Measurements from ENCODE around the gene FKBP15. TPM values are rescaled to one million over a fixed set of nuclear protein-coding genes. Genes with fewer than 3 reads are reported as not detected.
"Not testable (repeated sequence)": the region's sequence is repeated elsewhere in the genome, so short reads cannot be mapped to it uniquely, and the experiment has no call there.

Gene FKBP15
- total RNA-seq, 1 donor from 2014 or later = 26.4 TPM

GRCh38 chr9:113238202-113238858 is 17.3 kb upstream of the FKBP15 start:
- no peak overlapping the region for H3K4me3 ChIP-seq (ENCODE audit: insufficient read depth, low read depth, low read length)
- Mint-ChIP-seq H3K36me3 (ENCODE audit: low read depth, unreplicated experiment) (no peaks in the 10 kb centered on the region), H3K27ac (ENCODE audit: unreplicated experiment) (no peak overlapping the region)

GRCh38 chr9:113237026-113237425 is 15.9 kb upstream of the FKBP15 start:
- no peak overlapping the region for H3K4me3 ChIP-seq (ENCODE audit: insufficient read depth, low read depth, low read length)

More at GRCh38 chr9:113238202-113238858, 17.3 kb upstream of the FKBP15 start:
- FAIRE-seq = no peak
- Histone ChIP-seq H3K79me2 (ENCODE audit: insufficient read depth, low read length) (peaks cover 8% of the 10 kb centered on the region), H4K20me1 (ENCODE audit: insufficient read depth, low read length) (peaks cover 22% of the 10 kb centered on the region), H3K9me3 (ENCODE audit: insufficient read depth, low read depth, low read length) (no peaks in the 10 kb centered on the region), H2AFZ (ENCODE audit: low read depth, low read length) (no peak overlapping the region), H3K4me2 (ENCODE audit: low read length) (no peak overlapping the region), H3K9ac (ENCODE audit: low read length) (no peak overlapping the region), H3K27ac (ENCODE audit: low read depth, low read length) (no peak overlapping the region), H3K4me1 (ENCODE audit: insufficient read depth, low read length) (no peaks in the 10 kb centered on the region), H3K27me3 (ENCODE audit: insufficient read depth, low read length) (no peaks in the 10 kb centered on the region), H3K36me3 (ENCODE audit: insufficient read depth, low read length) (peaks cover 2% of the 10 kb centered on the region)
- no peak overlapping the region for H3K4me3 Mint-ChIP-seq (ENCODE audit: unreplicated experiment)
- no peaks in the 10 kb centered on the region for H3K27me3 Mint-ChIP-seq (ENCODE audit: low read depth, unreplicated experiment)
- no peak for DNase-seq (ENCODE audit: low read depth)
- TF ChIP-seq CTCF (IDR thresholded peaks at IDR 0.05; ENCODE audit: insufficient read depth, low read depth, low read length) = no peak
- no peak for TF ChIP-seq EZH2 (IDR thresholded peaks at IDR 0.05; ENCODE audit: insufficient read depth, low read length)
- no peaks in the 10 kb centered on the region for H3K9me3 Mint-ChIP-seq (ENCODE audit: unreplicated experiment)
- H3K4me1 Mint-ChIP-seq (ENCODE audit: low read depth, unreplicated experiment) = no peaks in the 10 kb centered on the region

GRCh38 chr9:113235701-113236255 is 14.7 kb upstream of the FKBP15 start:
- H3K4me2 ChIP-seq (ENCODE audit: low read length); FAIRE-seq; H3K36me3 ChIP-seq (ENCODE audit: insufficient read depth, low read length); H3K27me3 Mint-ChIP-seq (ENCODE audit: low read depth, unreplicated experiment); H3K27ac ChIP-seq (ENCODE audit: low read depth, low read length); H3K9me3 ChIP-seq (ENCODE audit: insufficient read depth, low read depth, low read length); H2AFZ ChIP-seq (ENCODE audit: low read depth, low read length); H3K36me3 Mint-ChIP-seq (ENCODE audit: low read depth, unreplicated experiment); H3K4me3 ChIP-seq (ENCODE audit: insufficient read depth, low read depth, low read length); H3K27me3 ChIP-seq (ENCODE audit: insufficient read depth, low read length); H3K27ac Mint-ChIP-seq (ENCODE audit: unreplicated experiment); H3K4me3 Mint-ChIP-seq (ENCODE audit: unreplicated experiment); H3K9ac ChIP-seq (ENCODE audit: low read length); H3K4me1 ChIP-seq (ENCODE audit: insufficient read depth, low read length); H3K79me2 ChIP-seq (ENCODE audit: insufficient read depth, low read length); H3K4me1 Mint-ChIP-seq (ENCODE audit: low read depth, unreplicated experiment); H3K9me3 Mint-ChIP-seq (ENCODE audit: unreplicated experiment): not testable (repeated sequence)
- H4K20me1 ChIP-seq (ENCODE audit: insufficient read depth, low read length) = peaks cover 22% of the 10 kb centered on the region
- DNase-seq (ENCODE audit: low read depth) = peak; percentile 26

More at GRCh38 chr9:113237026-113237425, 15.9 kb upstream of the FKBP15 start:
- Mint-ChIP-seq H3K27me3 (ENCODE audit: low read depth, unreplicated experiment) (no peaks in the 10 kb centered on the region), H3K36me3 (ENCODE audit: low read depth, unreplicated experiment) (no peaks in the 10 kb centered on the region), H3K9me3 (ENCODE audit: unreplicated experiment) (no peaks in the 10 kb centered on the region), H3K27ac (ENCODE audit: unreplicated experiment) (no peak overlapping the region), H3K4me1 (ENCODE audit: low read depth, unreplicated experiment) (no peaks in the 10 kb centered on the region), H3K4me3 (ENCODE audit: unreplicated experiment) (no peak overlapping the region)
- Histone ChIP-seq H3K4me2 (ENCODE audit: low read length) (no peak overlapping the region), H3K9me3 (ENCODE audit: insufficient read depth, low read depth, low read length) (no peaks in the 10 kb centered on the region), H3K9ac (ENCODE audit: low read length) (no peak overlapping the region), H3K27me3 (ENCODE audit: insufficient read depth, low read length) (no peaks in the 10 kb centered on the region), H4K20me1 (ENCODE audit: insufficient read depth, low read length) (peaks cover 17% of the 10 kb centered on the region), H3K79me2 (ENCODE audit: insufficient read depth, low read length) (peaks cover 5% of the 10 kb centered on the region), H3K27ac (ENCODE audit: low read depth, low read length) (no peak overlapping the region), H2AFZ (ENCODE audit: low read depth, low read length) (no peak overlapping the region), H3K4me1 (ENCODE audit: insufficient read depth, low read length) (no peaks in the 10 kb centered on the region), H3K36me3 (ENCODE audit: insufficient read depth, low read length) (peaks cover 2% of the 10 kb centered on the region)
- FAIRE-seq = no peak
- no peak for DNase-seq (ENCODE audit: low read depth)
- TF ChIP-seq CTCF (IDR thresholded peaks at IDR 0.05; ENCODE audit: insufficient read depth, low read depth, low read length) (no peak), EZH2 (IDR thresholded peaks at IDR 0.05; ENCODE audit: insufficient read depth, low read length) (no peak)

All from astrocyte (in vitro differentiated cells and primary cell).